Spleen (tissue), 11 donors: ENCODE measurements around the gene SSH2. TPM values are rescaled to one million over a fixed set of nuclear protein-coding genes. Genes with fewer than 3 reads are reported as not detected.

Experiments used
- DNase-seq: peaks from one replicate; pipeline ENCODE4 v3.0.0-alpha.2; 2020
- H3K27ac ChIP-seq, 8 donors: fragments of 200-600 bp; sonication (generic) in 7 of 8; 1 replicate in 4 of 8; 2 replicates in 4 of 8; pipeline versions ENCODE4 v1.5.0 to v1.8.0; 2016 to 2021; ENCODE audit warnings: inconsistent platforms in 4 of 8, mild to moderate bottlenecking in 4 of 8, moderate library complexity in 1 of 8
- H3K27me3 ChIP-seq, 7 donors: fragments of 200-600 bp; sonication (generic) in 6 of 7; replicated peaks in 1 of 7; 1 replicate in 4 of 7; 2 replicates in 3 of 7; pipeline versions ENCODE4 v1.5.0 to v1.8.0; 2016 to 2021; ENCODE audit warnings: inconsistent platforms in 3 of 7, mild to moderate bottlenecking in 1 of 7
- H3K36me3 ChIP-seq, 6 donors: fragments of 200-600 bp; sonication (generic) in 5 of 6; 1 replicate in 4 of 6; 2 replicates in 2 of 6; pipeline versions ENCODE4 v1.5.0 to v1.8.0; 2016 to 2021; ENCODE audit warnings: inconsistent platforms in 2 of 6
- H3K4me1 ChIP-seq, 6 donors: fragments of 200-600 bp; sonication (generic) in 5 of 6; 1 replicate in 3 of 6; 2 replicates in 3 of 6; pipeline versions ENCODE4 v1.5.0 to v1.8.0; 2016 to 2021; ENCODE audit warnings: inconsistent platforms in 3 of 6
- H3K4me3 ChIP-seq, 8 donors: fragments of 200-600 bp; sonication (generic) in 7 of 8; 1 replicate in 4 of 8; 2 replicates in 4 of 8; pipeline versions ENCODE4 v1.5.0 to v1.8.0; 2016 to 2021; ENCODE audit warnings: inconsistent platforms in 4 of 8, mild to moderate bottlenecking in 4 of 8, moderate library complexity in 2 of 8
- H3K9me3 ChIP-seq, 8 donors: fragments of 200-600 bp; sonication (generic) in 7 of 8; 1 replicate in 4 of 8; 2 replicates in 4 of 8; pipeline versions ENCODE4 v1.5.0 to v1.8.0; 2016 to 2021; ENCODE audit warnings: inconsistent platforms in 4 of 8
- POLR2A ChIP-seq, 3 donors: fragments of 450-650 bp; IDR thresholded peaks; one replicate each; pipeline ENCODE4 v1.5.1; 2017; ENCODE audit warnings: antibody characterized with exemption in 3 of 3, mild to moderate bottlenecking in 1 of 3
- POLR2AphosphoS5 ChIP-seq, 3 donors: sonication (generic); formaldehyde crosslinking; IDR thresholded peaks; one replicate each; pipeline ENCODE4 v1.5.1; 2017; ENCODE audit warnings: antibody characterized with exemption in 3 of 3
- WGBS, 5 donors: extraction: QIAGEN DNeasy Blood & Tissue Kit in 3 of 5; methylation state at CpG; one replicate each; pipeline versions ENCODE4 v1.1.5 to v1.1.7; 2013 to 2018; 5-methylcytosine and 5-hydroxymethylcytosine counted together
- intact Hi-C: fragments of 100-400 bp; cut with DNase I; formaldehyde crosslinking; loops from one replicate; pipeline ENCODE4 v1.15.0; 2023; ENCODE audit warnings: low total_unique reads
- polyA plus RNA-seq, 3 donors: library from polyadenylated mRNA; stranded (reverse); fragments of 200-250 nt; gene quantifications; one replicate each; pipeline ENCODE4 v1.2.1, GENCODE V29; 2013
- total RNA-seq, 7 donors: library from RNA; depleted of rRNA in 3 of 7; stranded (reverse); fragments of >200 nt in 3 of 7; fragmentation: NEBNext Ultra II Directional in 4 of 7; extraction: Animal tissue kit (Norgen Biotek cat#: 25700) in 4 of 7; gene quantifications; one replicate each; pipeline versions ENCODE4 v1.1.0 to v1.2.1, GENCODE V29; 2016 to 2021
- TF ChIP-seq, protein P1 (sequence below), 11 experiments: fragments of 200-600 bp in 7 of 11; fragments of 450-650 bp in 4 of 11; sonication (generic) in 4 of 11; IDR thresholded peaks in 8 of 11; conservative IDR thresholded peaks in 3 of 11; 1 replicate in 7 of 11; 2 replicates in 4 of 11; pipeline versions ENCODE4 v1.4.0 to v1.8.0; 2016 to 2021; ENCODE audit warnings: antibody characterized with exemption in 11 of 11, inconsistent platforms in 4 of 11, mild to moderate bottlenecking in 1 of 11
- donor health status: healthy with polysubstance abuse.
- donor health status: DM: no; HTN: no; CAD: no; lungs with moderate emphysema.
- donor health status: DM: no; HTN: no; CAD: no.
- donor health status: Bipolar disorder and iron deficiency.
- donor health status: healthy.
- donor health status: DM: no; HTN: no; CAD: no.
- donor health status: DM: yes; HTN: yes; CAD: no.

Gene SSH2
- total and polyA plus RNA-seq, 10 donors, result 15.9 to 182 (median 113) TPM

DNA sequence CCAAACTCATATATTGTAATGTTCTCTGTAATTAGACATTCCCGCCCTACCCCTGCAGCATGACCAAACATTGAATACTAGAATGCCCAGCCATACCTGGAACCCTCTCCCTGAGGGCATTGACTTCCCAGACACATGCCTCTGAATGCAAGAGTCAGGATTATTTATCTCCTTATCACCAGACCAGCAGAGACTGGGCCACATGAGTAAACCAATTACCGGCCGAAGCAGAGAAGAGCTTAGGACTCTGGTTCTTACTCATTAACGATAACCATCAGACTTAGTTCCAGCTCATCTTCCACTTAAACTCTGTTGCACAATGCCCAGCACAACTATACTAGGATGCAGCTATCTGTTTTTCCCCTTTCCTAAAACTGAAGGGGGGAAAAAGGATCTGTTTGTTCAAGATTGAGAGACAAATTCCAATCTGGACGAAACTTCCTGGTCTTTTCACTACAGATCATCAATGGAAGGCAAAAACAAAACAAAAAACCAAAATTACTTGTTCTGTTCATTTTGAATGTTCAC, 219.1 kb downstream of the SSH2 start:
- intact Hi-C loops, result no loop called here
- Histone ChIP-seq H3K36me3 (peaks cover 0 to 15% (median 3%) of the 10 kb centered on the region in 6 donors), H3K4me1 (peaks cover 28 to 98% (median 82%) of the 10 kb centered on the region in 6 donors), H3K27ac (peak overlapping the region in 6 of 8 donors; percentile 42 to 97 (median 91)), H3K4me3 (no peak overlapping the region), H3K9me3 (no peaks in the 10 kb centered on the region), H3K27me3 (no peaks in the 10 kb centered on the region)
- 72 to 90% (median 79%) methylated on average over 5 of the region's 5 CpGs for WGBS, 5 donors
- DNase-seq, result no peak
- TF ChIP-seq POLR2AphosphoS5 (IDR thresholded peaks at IDR 0.05) (no peak), POLR2A (IDR thresholded peaks at IDR 0.05) (no peak)
- TF ChIP-seq, protein P1, sequence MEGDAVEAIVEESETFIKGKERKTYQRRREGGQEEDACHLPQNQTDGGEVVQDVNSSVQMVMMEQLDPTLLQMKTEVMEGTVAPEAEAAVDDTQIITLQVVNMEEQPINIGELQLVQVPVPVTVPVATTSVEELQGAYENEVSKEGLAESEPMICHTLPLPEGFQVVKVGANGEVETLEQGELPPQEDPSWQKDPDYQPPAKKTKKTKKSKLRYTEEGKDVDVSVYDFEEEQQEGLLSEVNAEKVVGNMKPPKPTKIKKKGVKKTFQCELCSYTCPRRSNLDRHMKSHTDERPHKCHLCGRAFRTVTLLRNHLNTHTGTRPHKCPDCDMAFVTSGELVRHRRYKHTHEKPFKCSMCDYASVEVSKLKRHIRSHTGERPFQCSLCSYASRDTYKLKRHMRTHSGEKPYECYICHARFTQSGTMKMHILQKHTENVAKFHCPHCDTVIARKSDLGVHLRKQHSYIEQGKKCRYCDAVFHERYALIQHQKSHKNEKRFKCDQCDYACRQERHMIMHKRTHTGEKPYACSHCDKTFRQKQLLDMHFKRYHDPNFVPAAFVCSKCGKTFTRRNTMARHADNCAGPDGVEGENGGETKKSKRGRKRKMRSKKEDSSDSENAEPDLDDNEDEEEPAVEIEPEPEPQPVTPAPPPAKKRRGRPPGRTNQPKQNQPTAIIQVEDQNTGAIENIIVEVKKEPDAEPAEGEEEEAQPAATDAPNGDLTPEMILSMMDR (IDR thresholded peaks at IDR 0.05 in 8 of 11, conservative IDR thresholded peaks at IDR 0.05 in 3 of 11), result no peak

DNA sequence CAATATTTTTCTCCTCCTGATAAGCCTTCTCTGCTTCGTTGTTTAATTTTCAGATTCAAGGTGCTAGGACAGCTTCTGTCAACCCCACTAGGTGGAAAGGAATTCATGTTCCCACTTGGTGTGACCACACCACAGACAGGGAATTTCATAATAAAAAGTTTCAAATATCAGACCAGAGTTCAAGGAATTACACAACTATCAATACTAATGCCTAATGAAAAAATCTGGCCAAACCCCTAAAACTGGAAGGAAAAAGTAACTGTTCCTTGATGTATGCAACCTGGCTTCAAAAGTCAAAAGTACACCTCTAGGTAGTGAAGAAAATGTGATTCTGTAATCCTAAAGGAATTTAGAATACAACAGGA, 219.5 kb downstream of the SSH2 start:
- TF ChIP-seq, protein P1 (IDR thresholded peaks at IDR 0.05 in 8 of 11, conservative IDR thresholded peaks at IDR 0.05 in 3 of 11), result no peak
- no peak for TF ChIP-seq POLR2AphosphoS5 (IDR thresholded peaks at IDR 0.05)
- TF ChIP-seq POLR2A (IDR thresholded peaks at IDR 0.05), result no peak
- Histone ChIP-seq H3K27me3 (no peaks in the 10 kb centered on the region), H3K4me3 (no peak overlapping the region), H3K9me3 (no peaks in the 10 kb centered on the region), H3K27ac (peak overlapping the region in 7 of 8 donors; percentile 32 to 97 (median 87)), H3K4me1 (peaks cover 31 to 98% (median 82%) of the 10 kb centered on the region in 6 donors), H3K36me3 (peaks cover 0 to 15% (median 3%) of the 10 kb centered on the region in 6 donors)
- no peak for DNase-seq
- WGBS, 5 donors, result 65 to 93% (median 83%) methylated on average over 1 of the region's 1 CpG
- intact Hi-C loops, result no loop called here

DNA sequence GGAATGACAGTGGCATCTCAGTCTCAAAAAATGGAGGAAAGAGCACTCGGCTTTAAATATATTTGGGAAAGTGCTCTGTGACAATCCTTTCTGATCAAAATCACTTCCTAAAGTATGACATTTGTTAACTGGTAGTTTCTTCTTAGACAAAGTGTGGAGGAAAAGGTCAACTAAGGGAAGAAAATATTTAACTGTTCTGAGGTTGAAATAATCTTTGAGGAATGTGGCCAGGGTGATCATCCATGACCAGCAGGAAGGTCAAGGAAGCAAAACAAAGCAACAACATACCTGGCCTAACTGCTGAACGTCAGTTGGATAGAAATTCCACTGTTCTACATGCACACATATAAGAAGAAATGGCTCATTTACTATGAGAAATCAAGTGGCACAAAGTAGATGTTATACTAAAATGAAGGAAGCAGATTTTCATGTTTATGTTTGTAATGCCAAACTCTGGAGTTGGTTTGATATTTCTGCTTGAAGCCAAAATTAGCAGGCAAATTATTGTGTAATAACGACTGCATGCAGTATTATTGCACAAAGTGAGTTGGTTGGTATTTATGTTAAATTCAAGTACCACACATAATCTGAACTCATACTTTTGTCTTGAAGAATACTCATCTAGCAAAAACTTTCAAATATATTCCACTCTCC, 220.0 kb downstream of the SSH2 start:
- TF ChIP-seq POLR2AphosphoS5 (IDR thresholded peaks at IDR 0.05), result no peak
- no peak for TF ChIP-seq POLR2A (IDR thresholded peaks at IDR 0.05)
- TF ChIP-seq, protein P1 (IDR thresholded peaks at IDR 0.05 in 8 of 11, conservative IDR thresholded peaks at IDR 0.05 in 3 of 11), result no peak
- Histone ChIP-seq H3K9me3 (no peaks in the 10 kb centered on the region), H3K4me3 (peak overlapping the region in 1 of 8 donors; percentile 5), H3K36me3 (peaks cover 0 to 15% (median 3%) of the 10 kb centered on the region in 6 donors), H3K27ac (peak overlapping the region; percentile 32 to 97 (median 72)), H3K27me3 (no peaks in the 10 kb centered on the region), H3K4me1 (peaks cover 36 to 98% (median 83%) of the 10 kb centered on the region in 6 donors)
- intact Hi-C loops, result no loop called here
- 46 to 64% (median 57%) methylated on average over 3 of the region's 3 CpGs for WGBS, 5 donors
- DNase-seq, result no peak

DNA sequence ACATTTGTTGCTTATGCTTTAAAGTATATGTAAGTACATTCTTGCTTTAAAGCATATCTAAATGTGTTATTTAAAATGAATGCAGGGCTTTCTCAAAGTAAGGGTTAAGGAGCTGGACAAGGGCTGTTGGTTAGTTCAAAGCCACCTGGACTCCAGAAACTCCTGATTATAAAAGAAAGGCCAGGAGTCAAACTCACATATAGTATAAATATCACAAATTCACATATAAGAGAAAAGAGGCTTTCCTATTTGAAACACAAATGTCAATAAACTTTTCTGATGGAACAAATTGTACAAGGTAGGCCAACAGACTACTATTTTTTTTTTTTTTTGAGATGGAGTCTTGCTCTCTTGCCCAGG, 222.8 kb downstream of the SSH2 start:
- Histone ChIP-seq H3K27me3 (no peaks in the 10 kb centered on the region), H3K27ac (peak overlapping the region; percentile 59 to 97 (median 91)), H3K4me1 (peaks cover 31 to 98% (median 75%) of the 10 kb centered on the region in 6 donors), H3K4me3 (peak overlapping the region in 4 of 8 donors; percentile 1 to 63 (median 9)), H3K36me3 (peaks cover under 1 to 23% (median 8%) of the 10 kb centered on the region in 6 donors), H3K9me3 (no peaks in the 10 kb centered on the region)
- intact Hi-C loops, result no loop called here
- TF ChIP-seq, protein P1 (IDR thresholded peaks at IDR 0.05 in 8 of 11, conservative IDR thresholded peaks at IDR 0.05 in 3 of 11), result no peak
- TF ChIP-seq POLR2A (IDR thresholded peaks at IDR 0.05), result no peak
- DNase-seq, result no peak
